HG03045 (cell line): ENCODE data around the gene GDAP1L1.
A peak's percentile ranks its signal among the peaks of the same experiment; 100 is the strongest.
"Not testable (repeated sequence)": the region's sequence is repeated elsewhere in the genome, so short reads cannot be mapped to it uniquely, and the experiment has no call there.

ENCODE experiments used
- ATAC-seq: cut with Tn5 transposase; IDR thresholded peaks from one replicate; pipeline ENCODE4 v1.9.1; 2021; ENCODE audit warnings: mild to moderate bottlenecking, moderate library complexity; ENCODE audit not compliant: unreplicated experiment

Gene GDAP1L1

GRCh38 chr20:44299011-44299535, 52.0 kb downstream of the GDAP1L1 start:
- ATAC-seq: not testable (repeated sequence)

DNA sequence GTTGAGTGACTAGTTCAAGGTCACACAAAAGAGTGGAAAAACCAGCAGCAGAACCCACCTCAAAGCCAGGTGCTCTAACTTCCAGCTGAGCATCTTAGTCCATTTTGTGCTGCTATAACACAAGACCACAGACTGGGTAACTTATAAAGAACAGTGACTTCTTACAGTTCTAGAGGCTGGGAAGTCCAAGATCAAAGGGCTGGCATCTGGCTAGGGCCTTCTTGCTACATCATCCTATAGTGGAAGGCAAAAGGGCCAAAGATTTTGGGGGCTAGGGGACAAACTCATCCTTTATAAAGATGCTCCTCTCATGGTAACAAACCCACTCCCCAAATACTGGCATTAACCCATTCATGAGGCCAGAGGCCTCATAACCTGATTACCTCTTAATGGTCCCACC, 54.2 kb downstream of the GDAP1L1 start:
- no peak for ATAC-seq

- ATAC-seq: no peak
Measured at GRCh38 chr20:44302026-44302669, 55.0 kb downstream of the GDAP1L1 start.

GRCh38 chr20:44302736-44303135, 55.6 kb downstream of the GDAP1L1 start:
- ATAC-seq: no peak

DNA sequence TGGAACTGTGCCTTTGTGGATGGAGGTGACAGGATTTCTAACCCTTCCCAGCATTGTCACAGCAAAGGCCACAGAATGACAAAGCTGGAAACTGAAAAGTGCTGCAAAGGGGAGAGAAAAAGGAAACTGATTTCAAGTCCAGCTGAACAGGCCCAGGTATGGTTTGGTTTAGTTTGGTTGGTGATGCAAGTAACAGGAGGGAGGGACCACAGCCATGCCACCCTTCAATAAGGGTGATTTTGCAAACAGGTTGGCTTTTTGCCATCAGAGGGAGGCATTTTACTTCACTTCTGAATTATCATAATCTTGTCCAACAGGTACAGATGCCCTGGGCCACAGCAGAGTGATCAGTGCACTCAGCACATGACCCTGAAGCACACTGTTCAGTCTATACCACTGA, 57.3 kb downstream of the GDAP1L1 start:
- no peak for ATAC-seq

DNA sequence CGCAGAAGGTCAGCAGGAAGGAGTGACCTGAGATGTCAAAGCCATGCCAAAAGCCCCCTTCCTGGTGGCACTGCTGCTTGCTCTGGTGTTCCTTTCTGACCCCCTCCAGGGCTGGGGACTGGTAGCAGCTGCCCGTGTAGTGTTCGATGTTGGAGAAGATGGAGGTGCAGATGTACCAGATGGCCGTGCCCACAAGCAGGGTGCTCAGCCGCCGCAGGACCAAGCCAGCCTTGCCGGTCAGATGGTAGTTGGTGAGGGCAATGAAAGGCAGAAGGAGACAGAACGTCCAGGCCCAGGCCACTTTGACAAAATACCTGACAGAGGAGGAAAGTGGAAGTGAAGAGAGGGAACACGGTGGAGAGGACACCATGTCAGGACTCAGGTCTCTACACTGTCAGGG, 59.8 kb downstream of the GDAP1L1 start:
- no peak for ATAC-seq

- ATAC-seq: peak; percentile 4
Measured at GRCh38 chr20:44309763-44310663, 62.9 kb downstream of the GDAP1L1 start.

DNA sequence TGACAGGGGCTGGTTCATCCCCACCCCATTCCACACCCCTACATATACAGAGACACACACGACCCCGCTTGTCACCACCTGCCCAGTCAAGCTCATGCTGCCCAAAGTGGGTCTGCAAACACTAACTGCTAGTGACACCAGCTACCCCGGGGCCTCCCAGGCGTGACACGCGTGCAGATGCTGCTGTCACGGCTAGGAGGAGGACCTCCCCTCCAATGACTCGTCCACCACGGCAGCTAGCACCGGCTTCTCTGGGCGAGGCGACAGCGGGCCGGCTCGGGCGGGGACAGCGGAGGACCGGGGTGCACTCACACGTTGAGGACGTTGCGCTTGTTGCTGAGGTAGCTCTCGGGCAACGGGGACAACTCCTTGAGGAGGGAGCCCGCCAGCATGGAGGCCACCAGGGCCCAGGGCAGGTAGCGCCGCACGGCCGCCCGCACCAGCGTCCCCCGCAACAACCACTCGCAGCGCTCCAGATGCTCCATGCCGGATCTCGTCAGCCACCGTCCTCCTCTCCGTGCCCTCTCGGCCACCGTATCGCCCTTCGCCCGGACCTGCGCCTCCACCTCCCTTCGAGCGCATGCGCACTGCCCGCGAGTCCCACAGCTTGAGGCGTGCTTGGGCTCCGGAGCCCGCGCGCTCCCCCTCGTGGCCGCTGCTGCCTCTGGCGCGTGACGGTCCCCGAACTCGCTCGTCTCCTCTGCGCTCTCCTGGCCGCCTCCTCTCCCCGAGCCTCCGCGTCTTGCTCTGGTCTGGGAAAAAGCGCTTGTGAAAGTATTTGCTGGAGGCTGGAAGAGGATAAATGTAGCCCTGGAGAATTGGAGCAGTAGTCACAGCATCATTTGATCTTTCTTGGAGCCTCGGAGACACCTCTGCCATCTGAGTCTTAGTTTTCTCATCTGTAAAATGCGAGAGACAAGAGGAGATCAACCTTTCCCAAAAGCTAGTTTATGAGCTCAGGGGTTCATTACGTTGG, 63.8 kb downstream of the GDAP1L1 start, which contains the start of gene FITM2:
TSS of gene FITM2 (minus strand) at position 539 of the 976 bp plus-strand sequence. CDS start at position 485, 54 bp downstream.
- peak; percentile 90 for ATAC-seq

DNA sequence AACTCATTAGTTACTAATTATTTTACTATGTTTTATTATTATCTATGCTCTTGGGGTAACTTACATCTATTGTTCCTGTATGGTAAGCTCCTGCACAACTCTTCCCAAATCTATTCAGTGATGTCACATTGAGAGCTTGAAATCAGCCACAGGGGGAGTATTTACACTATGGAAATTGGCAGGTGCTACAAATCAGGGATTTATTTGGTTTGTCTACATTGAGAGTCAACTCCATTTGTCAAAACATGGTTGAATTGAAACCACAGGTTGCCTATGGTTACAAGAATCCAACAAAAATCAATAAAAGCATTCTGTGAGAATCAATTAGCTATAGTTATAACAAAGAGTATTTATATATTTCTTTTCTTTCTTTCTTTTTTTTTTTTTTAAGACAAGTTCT, 67.8 kb downstream of the GDAP1L1 start:
- no peak for ATAC-seq

GRCh38 chr20:44319839-44320422, 72.8 kb downstream of the GDAP1L1 start:
- no peak for ATAC-seq

- ATAC-seq: no peak
Measured at GRCh38 chr20:44324343-44324742, 77.2 kb downstream of the GDAP1L1 start.

GRCh38 chr20:44326391-44327159, 79.5 kb downstream of the GDAP1L1 start:
- ATAC-seq: no peak

GRCh38 chr20:44327748-44328147, 80.6 kb downstream of the GDAP1L1 start:
- ATAC-seq: not testable (repeated sequence)

GRCh38 chr20:44328428-44328827, 81.3 kb downstream of the GDAP1L1 start:
- no peak for ATAC-seq
